PC-9 (cell line): ENCODE data around the gene UBE2Q2. TPM values are rescaled to one million over a fixed set of nuclear protein-coding genes. Genes with fewer than 3 reads are reported as not detected.
"Not testable (repeated sequence)": the region's sequence is repeated elsewhere in the genome, so short reads cannot be mapped to it uniquely, and the experiment has no call there.

ENCODE experiments used
- BruUV-seq: library from RNA; stranded (reverse); fragments of 400-500 nt; replicated peaks from 2 replicates; lab custom pipeline; 2021; lab: Mats Ljungman, UMichigan
- CTCF ChIA-PET: fragments of 300-600 bp; sonication (Branson Sonifier 250); formaldehyde crosslinking; loops from one replicate; lab custom pipeline; 2022; ENCODE audit warnings: antibody characterized with exemption; lab: Charles Lee
- POLR2A ChIA-PET: fragments of 300-600 bp; sonication (Branson Sonifier 250); formaldehyde crosslinking; loops from one replicate; lab custom pipeline; 2022; ENCODE audit warnings: antibody characterized with exemption; ENCODE audit not compliant: unreplicated experiment; lab: Charles Lee
- DNase-seq, 2 experiments: peaks; one replicate each; pipeline versions ENCODE4 v3.0.0 to v3.0.0-alpha.2; 2015 to 2022; ENCODE audit warnings: mixed read lengths in 1 of 2
- H2AFZ ChIP-seq: fragments of 200-600 bp; sonication (generic); 2 replicates; pipeline ENCODE4 v1.8.1; 2017; ENCODE audit warnings: antibody characterized with exemption
- H3F3A ChIP-seq: fragments of 200-600 bp; sonication (generic); 2 replicates; pipeline ENCODE4 v1.8.1; 2017; ENCODE audit warnings: antibody characterized with exemption, mild to moderate bottlenecking, low read depth; ENCODE audit not compliant: insufficient read depth
- H3K27ac ChIP-seq: fragments of 200-600 bp; sonication (generic); 2 replicates; pipeline ENCODE4 v1.6.1; 2016; ENCODE audit warnings: mixed run types
- H3K27me3 ChIP-seq: fragments of 200-600 bp; sonication (generic); 2 replicates; pipeline ENCODE4 v1.6.1; 2016; ENCODE audit warnings: low read depth, mixed run types; ENCODE audit not compliant: insufficient read depth
- H3K36me3 ChIP-seq: fragments of 200-600 bp; sonication (generic); 2 replicates; pipeline ENCODE4 v1.6.1; 2016; ENCODE audit warnings: low read depth, mixed run types
- H3K4me1 ChIP-seq: fragments of 200-600 bp; sonication (generic); replicated peaks from 2 replicates; pipeline ENCODE4 v1.6.1; 2016; ENCODE audit warnings: mixed run types; ENCODE audit not compliant: insufficient read depth
- H3K4me2 ChIP-seq: fragments of 200-600 bp; sonication (generic); 2 replicates; pipeline ENCODE4 v1.6.1; 2017; ENCODE audit warnings: mixed run types
- H3K4me3 ChIP-seq: fragments of 200-600 bp; sonication (generic); 2 replicates; pipeline ENCODE4 v1.6.1; 2016; ENCODE audit warnings: mixed run types
- H3K79me2 ChIP-seq: fragments of 200-600 bp; sonication (generic); 2 replicates; pipeline ENCODE4 v1.6.1; 2017; ENCODE audit warnings: low read depth, mixed run types
- H3K9me2 ChIP-seq: fragments of 200-600 bp; sonication (generic); 2 replicates; pipeline ENCODE4 v1.8.1; 2017; ENCODE audit warnings: mild to moderate bottlenecking; ENCODE audit not compliant: insufficient read depth
- H3K9me3 ChIP-seq: fragments of 200-600 bp; sonication (generic); 2 replicates; pipeline ENCODE4 v1.8.1; 2016; ENCODE audit warnings: low read depth; ENCODE audit not compliant: insufficient read depth
- H4K20me1 ChIP-seq: fragments of 200-600 bp; sonication (generic); 2 replicates; pipeline ENCODE4 v1.8.1; 2017; ENCODE audit not compliant: insufficient read depth
- EZH2 ChIP-seq: fragments of 200-600 bp; sonication (generic); IDR thresholded peaks from 2 replicates; pipeline ENCODE4 v1.8.0; 2017; ENCODE audit warnings: antibody characterized with exemption, low read depth
- intact Hi-C: fragments of 100-400 bp; cut with micrococcal nuclease; formaldehyde crosslinking; loops from one replicate; pipeline ENCODE4 v1.10.0; 2022; ENCODE audit not compliant: unreplicated experiment
- total RNA-seq: library from RNA; stranded (reverse); gene quantifications from 2 replicates; pipeline ENCODE4 v1.2.3, GENCODE V29; 2021
- TF ChIP-seq, protein P1 (sequence below): fragments of 200-600 bp; sonication (generic); conservative IDR thresholded peaks from 2 replicates; pipeline ENCODE4 v1.6.1; 2017; ENCODE audit warnings: mixed run types, antibody characterized with exemption, mild to moderate bottlenecking, moderate library complexity

UBE2Q2 gene
- total RNA-seq, 1 experiment from 2014 or later: 15.6 TPM

DNA sequence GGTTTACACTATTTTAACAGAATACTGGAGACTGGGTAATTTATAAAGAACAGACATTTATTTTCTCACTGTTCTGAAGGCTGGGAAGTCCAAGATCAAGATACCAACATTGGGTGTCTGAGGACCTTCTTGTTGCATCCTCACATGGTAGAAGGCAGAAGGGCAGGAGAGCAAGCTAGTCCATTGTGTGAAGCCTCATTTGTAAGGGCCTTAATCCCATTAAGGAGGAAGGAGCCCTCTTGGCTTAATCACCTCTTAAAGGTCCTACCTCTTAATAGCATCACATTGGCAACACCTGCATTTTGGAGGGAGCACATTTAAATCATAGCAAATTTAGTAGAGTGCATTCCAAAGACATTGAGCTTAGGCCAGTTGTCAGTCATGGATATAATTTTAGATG is 26.2 kb downstream of the UBE2Q2 start:
- no peak overlapping the region for H2AFZ ChIP-seq
- no peak overlapping the region for H3K27ac ChIP-seq
- H3K9me3 ChIP-seq: no peaks in the 10 kb centered on the region
- intact Hi-C loops: no loop called here
- no peaks in the 10 kb centered on the region for H4K20me1 ChIP-seq
- no peaks in the 10 kb centered on the region for H3K9me2 ChIP-seq
- no peak for DNase-seq
- no peak overlapping the region for H3K4me3 ChIP-seq
- no peaks in the 10 kb centered on the region for H3K79me2 ChIP-seq
- no peaks in the 10 kb centered on the region for H3K27me3 ChIP-seq
- CTCF ChIA-PET: no interaction called here
- no TSS peak for BruUV-seq
- TF ChIP-seq, protein P1, sequence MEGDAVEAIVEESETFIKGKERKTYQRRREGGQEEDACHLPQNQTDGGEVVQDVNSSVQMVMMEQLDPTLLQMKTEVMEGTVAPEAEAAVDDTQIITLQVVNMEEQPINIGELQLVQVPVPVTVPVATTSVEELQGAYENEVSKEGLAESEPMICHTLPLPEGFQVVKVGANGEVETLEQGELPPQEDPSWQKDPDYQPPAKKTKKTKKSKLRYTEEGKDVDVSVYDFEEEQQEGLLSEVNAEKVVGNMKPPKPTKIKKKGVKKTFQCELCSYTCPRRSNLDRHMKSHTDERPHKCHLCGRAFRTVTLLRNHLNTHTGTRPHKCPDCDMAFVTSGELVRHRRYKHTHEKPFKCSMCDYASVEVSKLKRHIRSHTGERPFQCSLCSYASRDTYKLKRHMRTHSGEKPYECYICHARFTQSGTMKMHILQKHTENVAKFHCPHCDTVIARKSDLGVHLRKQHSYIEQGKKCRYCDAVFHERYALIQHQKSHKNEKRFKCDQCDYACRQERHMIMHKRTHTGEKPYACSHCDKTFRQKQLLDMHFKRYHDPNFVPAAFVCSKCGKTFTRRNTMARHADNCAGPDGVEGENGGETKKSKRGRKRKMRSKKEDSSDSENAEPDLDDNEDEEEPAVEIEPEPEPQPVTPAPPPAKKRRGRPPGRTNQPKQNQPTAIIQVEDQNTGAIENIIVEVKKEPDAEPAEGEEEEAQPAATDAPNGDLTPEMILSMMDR: no peak
- TF ChIP-seq EZH2: no peak
- no peaks in the 10 kb centered on the region for H3K4me1 ChIP-seq
- no peaks in the 10 kb centered on the region for H3F3A ChIP-seq
- POLR2A ChIA-PET: interaction anchor here (0.6 kb wide), 1 partner anchor 13 kb away, joined by 19 read pairs; no protein-coding TSS in a partner anchor
- H3K4me2 ChIP-seq: no peak overlapping the region
- peaks cover 4% of the 10 kb centered on the region; the same call in 1 of the 2 replicates for H3K36me3 ChIP-seq

DNA sequence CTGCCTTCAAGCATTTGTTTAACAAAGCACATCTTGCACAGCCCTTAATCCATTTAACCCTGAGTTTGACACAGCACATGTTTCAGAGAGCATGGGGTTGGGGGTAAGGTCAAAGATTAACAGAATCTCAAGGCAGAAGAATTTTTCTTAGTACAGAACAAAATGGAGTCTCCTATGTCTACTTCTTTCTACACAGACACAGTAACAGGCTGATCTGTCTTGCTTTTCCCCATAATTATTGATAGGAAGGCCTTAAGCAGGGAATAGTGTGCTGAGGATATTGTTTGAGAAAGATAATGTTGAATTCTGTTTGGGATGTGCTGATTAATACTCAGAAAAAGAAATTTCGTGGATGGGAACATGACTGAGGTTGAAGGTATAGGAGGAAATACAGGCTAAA is 28.3 kb downstream of the UBE2Q2 start:
- H3K36me3 ChIP-seq, H3K27ac ChIP-seq, POLR2A ChIA-PET, H3K79me2 ChIP-seq, BruUV-seq, H3K4me2 ChIP-seq, intact Hi-C loops, H3K4me3 ChIP-seq, H2AFZ ChIP-seq, H3F3A ChIP-seq, H4K20me1 ChIP-seq, CTCF ChIA-PET, DNase-seq, H3K9me2 ChIP-seq, H3K9me3 ChIP-seq, H3K4me1 ChIP-seq, H3K27me3 ChIP-seq: not testable (repeated sequence)

DNA sequence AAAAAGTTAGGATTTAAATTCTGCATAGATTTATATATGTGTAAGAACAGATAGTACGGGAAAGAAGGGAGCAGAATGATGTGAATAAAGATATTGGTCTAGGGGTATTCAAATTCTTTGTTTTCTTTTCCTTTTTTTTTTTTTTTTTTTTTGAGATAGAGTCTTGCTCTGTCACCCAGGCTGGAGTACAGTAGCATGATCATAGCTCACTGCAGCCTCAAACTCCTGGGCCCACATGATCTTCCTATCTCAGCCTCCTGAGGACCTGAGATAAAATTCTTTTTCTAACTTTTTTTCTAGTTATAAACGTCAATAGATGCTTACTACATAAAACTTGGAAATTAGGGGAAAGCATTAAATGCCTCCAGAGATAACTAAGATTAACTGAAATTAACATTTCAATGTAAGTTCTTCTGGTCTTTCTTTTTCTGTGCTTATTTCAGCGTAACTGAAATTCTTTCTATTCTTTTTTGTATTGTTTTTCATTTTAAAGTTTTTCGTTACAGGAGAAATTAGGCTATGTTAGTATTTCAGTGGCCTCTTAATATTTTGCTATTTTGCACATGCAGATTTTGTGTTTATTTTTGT is 29.2 kb downstream of the UBE2Q2 start:
- no peaks in the 10 kb centered on the region for H3F3A ChIP-seq
- DNase-seq: no peak
- H3K79me2 ChIP-seq: no peaks in the 10 kb centered on the region
- no peaks in the 10 kb centered on the region for H3K9me2 ChIP-seq
- POLR2A ChIA-PET: no interaction called here
- intact Hi-C loops: no loop called here
- 0 out of 2 replicates have a peak, but pooled peaks cover 4% of the 10 kb centered on the region for H3K36me3 ChIP-seq
- no peaks in the 10 kb centered on the region for H3K4me1 ChIP-seq
- H3K27me3 ChIP-seq: no peaks in the 10 kb centered on the region
- no peak overlapping the region for H3K4me2 ChIP-seq
- no peaks in the 10 kb centered on the region for H4K20me1 ChIP-seq
- no peak overlapping the region for H2AFZ ChIP-seq
- CTCF ChIA-PET: no interaction called here
- H3K4me3 ChIP-seq: no peak overlapping the region
- H3K9me3 ChIP-seq: no peaks in the 10 kb centered on the region
- no peak overlapping the region for H3K27ac ChIP-seq
- TF ChIP-seq, protein P1: no peak
- TF ChIP-seq EZH2: no peak
- BruUV-seq: no TSS peak

DNA sequence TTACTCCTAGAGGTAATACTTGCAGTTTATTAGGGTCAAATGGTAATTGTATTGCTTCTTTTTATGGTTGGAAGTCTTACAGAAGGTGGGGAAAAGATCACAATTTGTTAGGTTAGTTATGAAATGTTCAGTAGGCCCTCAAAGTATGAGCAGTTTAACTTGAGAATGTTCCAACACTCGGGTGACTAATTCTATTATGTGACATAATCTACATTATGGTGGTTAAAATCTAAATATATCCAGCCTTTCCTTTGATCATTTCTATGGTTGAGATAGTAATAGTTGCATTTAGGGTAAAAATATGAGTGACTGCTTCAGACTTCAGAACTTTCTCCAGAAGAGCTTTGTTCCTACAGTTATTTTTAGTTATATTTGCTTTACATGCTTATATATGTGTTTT is 40.8 kb downstream of the UBE2Q2 start:
- TF ChIP-seq EZH2: no peak
- no peaks in the 10 kb centered on the region for H3K4me1 ChIP-seq
- no peak for DNase-seq
- H3K36me3 ChIP-seq: no peaks in the 10 kb centered on the region
- no peak overlapping the region for H2AFZ ChIP-seq
- no peaks in the 10 kb centered on the region for H3K9me3 ChIP-seq
- no peak overlapping the region for H3K4me3 ChIP-seq
- H3F3A ChIP-seq: peaks cover 5% of the 10 kb centered on the region; the same call in 1 of the 2 replicates
- POLR2A ChIA-PET: interaction anchor here (0.6 kb wide), 1 partner anchor 166 kb away, joined by 20 read pairs; no protein-coding TSS in a partner anchor
- no peaks in the 10 kb centered on the region for H4K20me1 ChIP-seq
- no peaks in the 10 kb centered on the region for H3K9me2 ChIP-seq
- no peaks in the 10 kb centered on the region for H3K79me2 ChIP-seq
- no peaks in the 10 kb centered on the region for H3K27me3 ChIP-seq
- intact Hi-C loops: no loop called here
- no peak overlapping the region for H3K27ac ChIP-seq
- BruUV-seq: no TSS peak
- H3K4me2 ChIP-seq: no peak overlapping the region
- CTCF ChIA-PET: no interaction called here
